GM19438 (cell line): ENCODE data around the gene RNF212B.
"Not testable (repeated sequence)": the region's sequence is repeated elsewhere in the genome, so short reads cannot be mapped to it uniquely, and the experiment has no call there.

ENCODE experiments used
- ATAC-seq: cut with Tn5 transposase; IDR thresholded peaks from one replicate; pipeline ENCODE4 v1.9.1; 2021; ENCODE audit warnings: low read depth; ENCODE audit not compliant: unreplicated experiment

RNF212B gene

GRCh38 chr14:23241061-23241715 is 3.5 kb downstream of the RNF212B start:
- not testable (repeated sequence) for ATAC-seq

- ATAC-seq: no peak
Observed at GRCh38 chr14:23242076-23242475, 4.3 kb downstream of the RNF212B start.

GRCh38 chr14:23243066-23243465 is 5.3 kb downstream of the RNF212B start:
- no peak for ATAC-seq

GRCh38 chr14:23245282-23245681 is 7.5 kb downstream of the RNF212B start:
- no peak for ATAC-seq

- no peak for ATAC-seq
Observed at GRCh38 chr14:23248601-23249000, 10.9 kb downstream of the RNF212B start.

- no peak for ATAC-seq
Observed at GRCh38 chr14:23249824-23250223, 12.1 kb downstream of the RNF212B start.

GRCh38 chr14:23252006-23252405 is 14.3 kb downstream of the RNF212B start:
- no peak for ATAC-seq

- ATAC-seq: no peak
Observed at GRCh38 chr14:23252420-23253333, 14.9 kb downstream of the RNF212B start.

- no peak for ATAC-seq
Observed at GRCh38 chr14:23258256-23258655, 20.5 kb downstream of the RNF212B start.

GRCh38 chr14:23259426-23259825 is 21.7 kb downstream of the RNF212B start:
- no peak for ATAC-seq

GRCh38 chr14:23260849-23261248 is 23.1 kb downstream of the RNF212B start:
- ATAC-seq: not testable (repeated sequence)

GRCh38 chr14:23269193-23269592 is 31.5 kb downstream of the RNF212B start:
- no peak for ATAC-seq

GRCh38 chr14:23275412-23275811 is 37.7 kb downstream of the RNF212B start:
- no peak for ATAC-seq

GRCh38 chr14:23277189-23277588 is 39.5 kb downstream of the RNF212B start:
- ATAC-seq: no peak

GRCh38 chr14:23277928-23278327 is 40.2 kb downstream of the RNF212B start:
- not testable (repeated sequence) for ATAC-seq

GRCh38 chr14:23281247-23281646 is 43.5 kb downstream of the RNF212B start:
- ATAC-seq: no peak

- peak; percentile 16 for ATAC-seq
Observed at GRCh38 chr14:23284654-23285529, 47.2 kb downstream of the RNF212B start.

- peak; percentile 19 for ATAC-seq
Observed at GRCh38 chr14:23285530-23286019, 47.8 kb downstream of the RNF212B start.

GRCh38 chr14:23286020-23286901 is 48.5 kb downstream of the RNF212B start, which contains the start of gene HOMEZ:
HOMEZ (minus strand) TSS chr14:23286132; CDS start chr14:23285952, 180 bp downstream.
- ATAC-seq: peak; percentile 97
